Left hindlimb (tissue), 1 donor: ENCODE measurements around the gene CAMK2D.
"Not testable (repeated sequence)": the region's sequence is repeated elsewhere in the genome, so short reads cannot be mapped to it uniquely, and the experiment has no call there.

ENCODE experiments used
- DNase-seq: peaks from one replicate; pipeline ENCODE4 v3.0.0-alpha.2; 2018

Gene CAMK2D

GRCh38 chr4:113761620-113762185, at the start of gene CAMK2D:
TSS of gene CAMK2D (minus strand) at chr4:113761738. CDS start at chr4:113761068, 670 bp downstream.
- peak; percentile 96 for DNase-seq

DNA sequence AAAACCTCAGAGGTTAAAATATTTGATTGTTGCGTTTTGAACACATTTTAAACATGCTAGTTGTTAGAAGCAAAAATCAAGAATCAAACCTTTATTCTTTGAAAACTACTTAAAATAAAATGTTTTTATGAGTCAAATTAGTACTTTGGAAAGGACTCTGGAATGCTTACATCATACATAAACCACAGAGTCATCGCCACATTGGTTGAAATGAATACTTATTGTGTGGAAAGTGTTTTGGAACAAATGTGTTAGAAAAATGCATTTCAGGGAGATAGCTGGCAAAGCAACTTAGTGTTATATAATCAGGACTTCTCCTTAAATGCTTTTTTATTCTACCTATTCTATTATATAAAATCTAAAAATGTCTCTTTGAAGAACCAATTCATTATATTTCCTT, 49.4 kb upstream of the CAMK2D start:
- no peak for DNase-seq

- peak; percentile 30 for DNase-seq
Observed at GRCh38 chr4:113809311-113809710, 47.8 kb upstream of the CAMK2D start.

DNA sequence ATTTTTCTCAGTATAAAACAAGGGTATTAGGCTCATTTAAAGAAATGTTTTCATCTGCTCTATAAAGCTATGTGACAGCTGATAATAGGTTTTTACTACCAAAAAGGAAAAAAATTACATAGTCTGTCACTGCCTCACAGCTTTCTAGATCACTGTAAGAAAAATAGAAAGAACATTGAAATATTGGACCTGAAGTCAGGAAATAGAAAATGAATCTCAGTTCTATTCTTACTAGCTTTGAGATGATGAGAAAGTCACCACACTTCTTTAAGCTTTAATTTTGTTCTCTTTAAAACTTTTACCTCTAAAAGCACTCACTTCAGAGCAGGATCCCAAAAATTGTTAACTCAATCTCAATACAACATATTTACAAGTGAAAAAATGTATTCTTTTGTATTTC, 45.3 kb upstream of the CAMK2D start:
- no peak for DNase-seq

- no peak for DNase-seq
Observed at GRCh38 chr4:113801882-113802281, 40.3 kb upstream of the CAMK2D start.

DNA sequence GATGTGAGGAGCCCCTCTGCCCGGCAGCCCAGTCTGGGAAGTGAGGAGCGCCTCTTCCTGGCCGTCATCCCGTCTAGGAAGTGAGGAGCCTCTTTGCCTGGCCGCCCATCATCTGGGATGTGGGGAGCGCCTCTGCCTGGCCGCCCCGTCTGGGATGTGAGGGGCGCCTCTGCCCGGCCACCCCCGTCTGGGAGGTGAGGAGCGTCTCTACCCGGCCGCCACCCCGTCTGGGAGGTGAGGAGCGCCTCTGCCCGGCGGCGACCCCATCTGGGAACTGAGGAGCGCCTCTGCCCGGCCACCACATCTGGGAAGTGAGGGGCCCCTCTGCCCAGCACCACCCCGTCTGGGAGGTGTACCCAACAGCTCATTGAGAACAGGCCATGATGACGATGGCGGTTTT, 34.8 kb upstream of the CAMK2D start:
- DNase-seq = not testable (repeated sequence)

DNA sequence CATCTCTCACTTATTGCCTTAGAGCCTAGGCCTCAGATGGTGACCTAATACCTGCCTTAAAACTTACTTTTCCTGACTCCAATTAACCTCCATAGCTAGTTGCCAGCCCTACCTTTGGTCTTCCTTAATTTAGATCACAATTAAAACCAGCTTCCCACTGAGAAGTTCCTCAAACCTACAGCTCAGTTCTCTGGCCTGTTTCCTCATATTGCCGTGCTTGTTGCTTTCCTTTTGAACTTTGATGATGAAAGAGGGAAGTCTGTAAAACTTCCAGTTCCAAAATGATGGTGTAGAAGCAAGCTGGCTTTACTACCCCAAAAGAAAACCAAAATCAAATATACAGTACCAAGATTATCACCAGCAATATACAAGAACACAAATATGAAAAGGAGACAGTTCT, 28.9 kb upstream of the CAMK2D start:
- DNase-seq = no peak

- no peak for DNase-seq
Observed at GRCh38 chr4:113788888-113789287, 27.4 kb upstream of the CAMK2D start.

GRCh38 chr4:113785781-113786180, 24.2 kb upstream of the CAMK2D start:
- no peak for DNase-seq

GRCh38 chr4:113784497-113785250, 23.1 kb upstream of the CAMK2D start:
- no peak for DNase-seq

- DNase-seq = no peak
Observed at GRCh38 chr4:113783701-113784100, 22.2 kb upstream of the CAMK2D start.

DNA sequence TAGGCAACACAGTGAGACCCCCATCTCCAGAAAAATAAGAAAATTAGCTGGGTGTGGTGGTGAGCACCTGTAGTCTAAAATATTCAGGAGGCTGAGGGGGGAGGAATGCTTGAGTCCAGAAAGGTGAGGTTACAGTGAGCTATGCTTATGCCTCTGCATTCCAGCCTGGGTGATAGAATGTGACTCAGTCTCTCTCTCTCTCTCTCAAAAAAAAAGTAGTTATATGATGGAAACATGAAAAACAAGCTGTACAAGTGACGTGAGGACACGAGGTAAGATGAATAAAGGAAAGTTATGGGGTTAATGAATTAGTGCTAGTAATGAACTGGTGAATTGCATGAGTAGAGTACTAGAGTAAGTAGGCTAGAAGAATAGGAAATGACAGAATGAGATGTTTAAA, 21.8 kb upstream of the CAMK2D start:
- DNase-seq = no peak

- no peak for DNase-seq
Observed at GRCh38 chr4:113781439-113782040, 20.0 kb upstream of the CAMK2D start.

DNA sequence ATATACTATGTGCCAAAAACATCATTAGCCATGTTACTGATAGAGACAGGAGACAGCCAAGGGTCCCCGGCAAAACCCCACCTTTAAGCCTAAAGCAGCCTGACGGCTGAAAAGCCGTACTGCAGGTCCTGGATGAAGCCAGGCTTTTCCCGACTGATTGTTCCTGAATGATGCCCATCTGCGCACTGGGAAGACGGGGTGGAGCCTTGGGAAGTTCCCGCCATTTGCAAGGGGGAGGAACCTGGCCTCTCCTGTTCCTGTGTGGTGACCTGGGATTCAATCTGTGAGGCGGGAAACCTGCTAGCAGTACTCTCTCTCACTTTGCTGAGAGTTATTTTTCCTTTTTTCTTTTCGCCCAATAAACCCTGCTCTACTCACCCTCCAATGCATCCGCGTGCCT, 15.1 kb upstream of the CAMK2D start:
- no peak for DNase-seq

DNA sequence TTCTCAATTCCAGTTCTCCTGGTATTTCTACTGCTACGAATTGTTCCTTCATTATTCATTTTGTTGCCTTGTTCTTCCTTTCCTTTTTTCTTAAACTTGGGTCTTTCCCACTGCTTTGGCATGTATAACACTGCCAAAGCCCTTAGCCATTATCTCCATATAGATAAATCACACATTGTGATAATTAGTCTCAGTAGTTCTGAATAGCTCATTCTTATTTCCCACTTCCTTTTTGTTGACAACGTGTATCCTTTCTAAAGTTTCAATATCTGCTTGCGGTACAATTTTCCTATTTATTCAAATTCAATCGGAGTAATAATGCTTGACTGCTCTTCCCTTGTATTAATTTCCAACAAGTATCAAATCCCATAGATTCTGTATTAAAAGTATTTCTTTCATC, 14.5 kb upstream of the CAMK2D start:
- no peak for DNase-seq

- no peak for DNase-seq
Observed at GRCh38 chr4:113773756-113774155, 12.2 kb upstream of the CAMK2D start.

- DNase-seq = no peak
Observed at GRCh38 chr4:113773014-113773413, 11.5 kb upstream of the CAMK2D start.

DNA sequence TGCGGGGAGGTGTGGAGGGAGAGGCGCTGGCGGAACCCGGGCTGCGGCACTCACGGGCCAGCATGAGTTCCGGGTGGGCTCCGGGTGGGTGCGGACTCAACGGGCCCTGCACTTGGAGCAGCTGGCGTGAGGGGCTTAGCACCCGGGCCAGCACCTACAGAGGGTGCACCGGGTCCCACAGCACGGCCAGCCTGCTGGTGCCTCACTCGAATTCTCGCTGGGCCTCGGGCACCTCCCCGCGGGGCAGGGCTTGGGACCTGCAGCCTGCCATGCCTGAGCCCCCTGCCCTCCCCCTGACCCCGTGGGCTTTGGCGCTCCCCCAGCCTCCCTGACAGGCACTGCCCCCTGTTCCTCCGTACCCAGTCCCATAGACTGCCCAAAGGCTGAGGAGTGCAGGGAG, 10.8 kb upstream of the CAMK2D start:
- no peak for DNase-seq

DNA sequence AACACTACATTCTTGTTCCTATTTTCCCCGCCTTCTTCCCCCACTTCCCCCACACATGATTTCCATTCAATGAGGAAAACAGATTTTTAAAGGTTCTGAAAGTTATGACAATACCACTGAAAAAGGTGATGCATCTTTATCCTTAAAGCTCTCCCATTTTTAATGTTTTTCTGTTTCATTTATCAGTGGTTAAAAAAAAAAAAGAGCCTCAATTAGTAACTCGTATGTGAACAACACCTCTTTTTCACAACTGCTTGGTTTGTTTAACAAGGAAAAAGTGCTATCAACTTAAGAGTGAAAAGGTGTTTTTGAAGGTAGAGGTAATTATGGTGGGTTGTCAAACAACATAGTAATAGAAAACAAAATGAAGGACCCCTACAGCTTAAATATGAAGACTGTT, 8.2 kb upstream of the CAMK2D start:
- no peak for DNase-seq

DNA sequence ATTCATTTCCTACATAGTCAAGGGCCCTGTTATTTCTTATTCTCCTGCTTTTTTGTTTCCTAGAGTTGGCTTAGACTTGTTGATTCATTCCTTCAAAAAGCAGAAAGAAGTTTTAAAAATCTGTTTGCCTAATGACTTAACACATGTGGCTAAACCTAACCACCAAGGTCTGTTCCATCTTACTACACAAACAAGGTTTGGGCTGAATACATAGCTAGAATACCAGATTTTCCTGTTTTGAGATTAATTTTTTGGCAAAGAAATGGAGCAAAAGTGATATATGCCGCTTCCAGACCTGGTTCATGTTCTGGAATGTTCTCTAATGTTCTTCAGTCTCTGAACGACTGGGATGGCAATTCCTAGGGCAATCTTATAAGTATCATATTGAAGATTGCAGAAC, 7.4 kb upstream of the CAMK2D start:
- no peak for DNase-seq

DNA sequence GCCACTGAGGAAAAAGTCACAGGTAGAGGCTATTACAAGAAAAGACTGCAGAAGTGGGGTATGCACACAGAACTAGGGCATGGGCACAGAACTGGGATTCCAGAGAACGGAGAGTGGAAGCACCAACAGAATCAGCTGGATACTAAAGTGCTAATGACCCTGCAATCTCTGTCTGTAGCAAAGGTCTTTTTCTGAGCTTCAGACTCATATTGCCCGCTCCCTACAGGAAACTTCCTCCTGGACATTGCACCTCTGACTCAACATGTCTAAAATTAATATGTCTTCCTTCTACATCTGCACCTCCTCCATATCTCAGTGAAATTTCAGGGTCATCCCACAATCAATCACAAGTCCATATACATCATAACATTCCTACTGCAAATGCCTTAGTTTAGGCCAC, 5.3 kb upstream of the CAMK2D start:
- no peak for DNase-seq

DNA sequence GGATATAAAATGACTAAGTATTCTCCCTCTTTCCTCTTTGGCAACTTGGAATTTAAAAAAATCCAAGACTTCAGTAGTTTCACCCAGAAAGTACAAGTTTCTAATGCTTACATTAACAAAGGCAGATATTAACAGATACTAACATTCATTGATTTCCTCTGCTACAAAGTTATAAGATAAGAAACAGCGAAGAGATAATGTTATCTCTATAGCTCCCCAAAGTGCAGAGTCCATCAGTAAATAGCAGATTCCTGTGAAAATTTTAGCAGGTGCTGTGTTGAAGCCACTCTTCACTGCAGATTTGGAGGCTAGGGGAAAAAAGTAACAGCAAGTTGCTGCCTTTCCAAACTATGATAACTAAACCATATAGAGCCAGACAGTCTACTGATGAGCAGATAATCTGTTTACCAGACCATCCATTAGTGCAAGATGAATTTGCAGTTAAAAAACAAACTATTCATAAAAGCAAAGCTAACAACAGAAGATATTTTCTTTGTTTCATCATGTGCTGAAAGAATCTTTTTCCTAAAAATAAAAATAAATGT, 3.3 kb upstream of the CAMK2D start:
- no peak for DNase-seq

DNA sequence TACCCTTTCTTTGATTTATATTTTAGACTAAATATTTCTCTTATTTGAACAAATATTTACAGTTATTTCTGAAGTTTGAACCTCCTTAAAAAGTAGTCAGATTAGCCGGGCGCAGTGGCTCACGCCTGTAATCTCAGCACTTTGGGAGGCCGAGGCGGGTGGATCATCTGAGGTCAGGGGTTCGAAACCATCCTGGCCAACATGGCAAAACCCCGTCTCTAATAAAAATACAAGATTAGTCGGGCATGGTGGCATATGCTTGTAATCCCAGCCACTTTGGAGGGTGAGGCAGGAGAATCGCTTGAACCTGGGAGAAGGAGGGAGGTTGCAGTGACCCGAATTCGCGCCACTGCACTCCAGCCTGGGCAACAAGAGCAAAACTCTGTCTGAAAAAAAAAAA, 2.4 kb upstream of the CAMK2D start:
- not testable (repeated sequence) for DNase-seq

GRCh38 chr4:113763029-113763285, 1.4 kb upstream of the CAMK2D start:
- no peak for DNase-seq
